ENCODE data around the gene CCL16. TPM values are rescaled to one million over a fixed set of nuclear protein-coding genes. Genes with fewer than 3 reads are reported as not detected.
A peak's percentile ranks its signal among the peaks of the same experiment; 100 is the strongest.

Gene CCL16
- total RNA-seq, 2 experiments from 2014 or later, result not detected

GRCh38 chr17:35934760-35935159, 46.5 kb downstream of the CCL16 start:
- H3K4me1 Mint-ChIP-seq, result peaks cover 15% of the 10 kb centered on the region
- no peaks in the 10 kb centered on the region for H3K9me3 Mint-ChIP-seq
- H3K4me3 Mint-ChIP-seq, result no peak overlapping the region
- DNase-seq, result no peak
- H3K36me3 Mint-ChIP-seq, result no peaks in the 10 kb centered on the region
- no peak overlapping the region for H3K27ac Mint-ChIP-seq
- no peaks in the 10 kb centered on the region for H3K27me3 Mint-ChIP-seq

DNA sequence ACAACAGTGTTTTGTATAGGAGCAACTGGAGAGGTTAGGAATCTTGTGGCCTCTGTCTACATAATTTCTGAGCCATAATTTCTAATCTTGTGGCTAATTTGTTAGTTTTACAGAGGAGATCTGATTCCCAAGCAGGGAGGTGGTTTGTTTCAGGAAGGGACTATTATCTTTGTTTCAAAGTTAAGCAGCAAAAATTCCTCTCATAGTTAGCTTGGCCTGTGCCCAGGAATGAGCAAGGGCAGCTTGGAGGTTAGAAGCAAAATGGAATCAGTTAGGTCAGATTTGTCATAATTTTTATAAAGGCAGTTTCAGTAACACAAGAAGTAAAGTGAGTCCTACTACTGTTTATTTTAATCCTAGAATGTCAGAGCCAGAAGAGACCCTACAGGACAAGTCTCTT, 48.7 kb downstream of the CCL16 start:
- H3K9me3 Mint-ChIP-seq, result no peaks in the 10 kb centered on the region
- no peak overlapping the region for H3K27ac Mint-ChIP-seq
- DNase-seq, result no peak
- no peaks in the 10 kb centered on the region for H3K27me3 Mint-ChIP-seq
- H3K4me3 Mint-ChIP-seq, result no peak overlapping the region
- no peaks in the 10 kb centered on the region for H3K36me3 Mint-ChIP-seq
- peaks cover 22% of the 10 kb centered on the region for H3K4me1 Mint-ChIP-seq

GRCh38 chr17:35931794-35932425, 49.4 kb downstream of the CCL16 start:
- DNase-seq, result no peak
- H3K27ac Mint-ChIP-seq, result no peak overlapping the region
- no peak overlapping the region for H3K4me3 Mint-ChIP-seq
- H3K4me1 Mint-ChIP-seq, result peaks cover 22% of the 10 kb centered on the region
- no peaks in the 10 kb centered on the region for H3K27me3 Mint-ChIP-seq
- no peaks in the 10 kb centered on the region for H3K9me3 Mint-ChIP-seq
- no peaks in the 10 kb centered on the region for H3K36me3 Mint-ChIP-seq

DNA sequence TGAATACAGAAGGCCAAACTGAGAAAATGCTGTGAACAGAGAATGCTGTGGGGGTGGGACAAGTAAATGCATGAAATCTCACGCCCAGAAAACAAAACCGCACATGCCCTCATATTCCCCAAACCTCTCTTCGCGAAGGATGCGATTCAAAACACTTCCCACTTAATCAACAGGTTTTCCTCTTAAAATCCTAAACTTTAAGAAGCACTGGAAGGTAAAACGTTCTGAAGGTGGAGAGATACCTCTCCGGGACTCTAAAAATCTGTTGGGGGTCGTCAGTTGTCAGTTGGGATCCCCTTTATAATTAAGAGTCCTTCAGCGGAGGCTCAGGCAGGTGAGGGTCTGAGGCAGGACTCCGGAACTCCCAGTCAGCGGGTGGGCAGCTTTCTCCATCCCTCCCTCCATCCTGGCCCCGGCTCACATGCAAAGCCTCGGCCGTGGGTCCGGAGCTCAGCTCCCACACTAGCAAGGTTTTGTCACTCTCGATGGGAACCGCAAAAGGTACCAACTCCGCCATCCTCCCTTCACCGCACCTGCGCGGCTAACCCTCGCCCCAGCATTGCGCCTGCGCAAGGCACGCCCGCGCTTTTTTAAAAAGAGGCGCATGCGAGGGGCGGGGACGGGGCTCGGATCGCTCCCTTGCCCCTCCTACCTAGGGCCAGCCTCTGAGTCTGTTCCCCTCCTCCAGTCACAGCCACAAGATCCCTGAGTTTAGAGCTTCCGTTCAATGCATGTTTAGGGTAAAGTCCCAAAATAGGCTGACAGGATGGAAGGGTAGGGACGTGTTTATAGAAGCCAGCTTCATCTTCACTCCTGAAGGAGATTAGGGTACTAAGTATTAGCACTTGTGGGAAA, 50.9 kb downstream of the CCL16 start, which contains the start of gene RDM1:
RDM1 (minus strand) TSS at position 563 of the 855 bp plus-strand sequence; CDS start at position 517, 46 bp downstream.
- DNase-seq, result peak; percentile 92
- H3K9me3 Mint-ChIP-seq, result no peaks in the 10 kb centered on the region
- H3K36me3 Mint-ChIP-seq, result no peaks in the 10 kb centered on the region
- peaks cover 22% of the 10 kb centered on the region for H3K4me1 Mint-ChIP-seq
- peak within 1 kb of the TSS; percentile 82 for H3K4me3 Mint-ChIP-seq
- peak within 1 kb of the TSS; percentile 70 for H3K27ac Mint-ChIP-seq
- no peaks in the 10 kb centered on the region for H3K27me3 Mint-ChIP-seq

DNA sequence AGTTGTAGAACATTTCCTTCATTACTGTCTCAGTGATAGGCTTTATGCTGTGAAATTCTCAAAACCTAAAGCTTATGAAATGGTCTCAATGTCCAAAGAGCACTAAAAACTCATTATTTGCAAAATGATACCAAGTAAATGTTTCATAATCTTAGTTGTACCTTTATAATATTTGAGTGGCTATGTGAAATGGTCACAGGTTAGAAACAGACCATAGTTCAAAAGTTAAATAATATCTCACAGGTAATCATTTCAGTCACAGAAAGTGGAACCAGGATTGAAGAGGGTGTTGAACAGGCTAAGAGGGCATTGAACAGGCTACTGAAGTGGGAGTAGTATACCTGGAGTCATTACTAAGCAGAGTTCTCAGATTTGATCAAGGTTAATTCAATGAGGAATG, 53.6 kb downstream of the CCL16 start:
- Mint-ChIP-seq H3K4me1 (peaks cover 24% of the 10 kb centered on the region), H3K36me3 (peaks cover under 1% of the 10 kb centered on the region), H3K4me3 (no peak overlapping the region), H3K27ac (no peak overlapping the region), H3K9me3 (no peaks in the 10 kb centered on the region), H3K27me3 (no peaks in the 10 kb centered on the region)
- no peak for DNase-seq

Other genes with a start within 250 kb of the CCL16 start
- gene RASL10B, start 249.9 kb downstream of the CCL16 start, total RNA-seq, result 1 to 10 TPM; 2.5 to 2.6 TPM
- gene GAS2L2, start 228.3 kb downstream of the CCL16 start, total RNA-seq, result under 1 TPM; 0.40 to 0.43 TPM
- not detected for gene C17orf50, start 220.6 kb downstream of the CCL16 start, total RNA-seq
- gene MMP28, start 185.9 kb downstream of the CCL16 start, total RNA-seq, result under 1 TPM; 0.21 to 0.50 TPM
- 100 to 1,000 TPM; 306 to 317 TPM for gene TAF15, start 172.0 kb downstream of the CCL16 start, total RNA-seq
- gene HEATR9, start 112.6 kb downstream of the CCL16 start, total RNA-seq, result under 1 TPM in 1 of 2 experiments, not detected in 1; 0.18 TPM
- gene CCL5, start 101.1 kb downstream of the CCL16 start, total RNA-seq, result 10 to 100 TPM; 16.4 to 18.1 TPM
- 1 to 10 TPM; 4.3 to 5.6 TPM for gene RDM1, start 50.7 kb downstream of the CCL16 start, total RNA-seq
- not detected for gene LYZL6, start 37.8 kb downstream of the CCL16 start, total RNA-seq
- not detected for gene CCL14, start 5.2 kb upstream of the CCL16 start, total RNA-seq
- gene CCL15, start 20.1 kb upstream of the CCL16 start, total RNA-seq, result not detected
- not detected for gene CCL23, start 36.5 kb upstream of the CCL16 start, total RNA-seq
- not detected for gene CCL18, start 82.8 kb upstream of the CCL16 start, total RNA-seq
- 10 to 100 TPM; 51.5 to 52.7 TPM for gene CCL3, start 108.6 kb upstream of the CCL16 start, total RNA-seq
- gene CCL4, start 122.3 kb upstream of the CCL16 start, total RNA-seq, result 10 to 100 TPM; 43.7 to 49.4 TPM
- 1 to 10 TPM; 2.0 to 2.6 TPM for gene TBC1D3B, start 195.1 kb upstream of the CCL16 start, total RNA-seq
- 1 to 10 TPM; 2.9 to 3.2 TPM for gene CCL3L1, start 215.3 kb upstream of the CCL16 start, total RNA-seq
- 1 to 10 TPM; 4.4 to 5.5 TPM for gene CCL4L2, start 229.6 kb upstream of the CCL16 start, total RNA-seq